ENCODE measurements around the gene ARHGAP15.

ARHGAP15 gene

GRCh38 chr2:143734507-143734906 is 605.3 kb downstream of the ARHGAP15 start:
- no peak overlapping the region for H3K27ac ChIP-seq
- no peak for DNase-seq (ENCODE audit: low spot score)
- CTCF ChIA-PET, result interaction anchor here (0.6 kb wide), 1 partner anchor 18 kb away, joined by 3 read pairs; no protein-coding TSS in a partner anchor
- POLR2A ChIA-PET (ENCODE audit: low non-redundant PET), result no interaction called here
- no peak for TF ChIP-seq CTCF (conservative IDR thresholded peaks at IDR 0.05; ENCODE audit: low read depth)

GRCh38 chr2:143736904-143737303 is 607.7 kb downstream of the ARHGAP15 start:
- POLR2A ChIA-PET (ENCODE audit: low non-redundant PET), result no interaction called here
- H3K27ac ChIP-seq, result no peak overlapping the region
- no peak for DNase-seq (ENCODE audit: low spot score)
- CTCF ChIA-PET, result no interaction called here
- TF ChIP-seq CTCF (conservative IDR thresholded peaks at IDR 0.05; ENCODE audit: low read depth), result no peak

- ChIA-PET POLR2A (ENCODE audit: low non-redundant PET) (no interaction called here), CTCF (interaction anchor here (0.7 kb wide), 2 partner anchors 131 to 757 kb away, joined by 3 to 4 read pairs; no protein-coding TSS in a partner anchor)
- no peak overlapping the region for H3K27ac ChIP-seq
- no peak for TF ChIP-seq CTCF (conservative IDR thresholded peaks at IDR 0.05; ENCODE audit: low read depth)
- DNase-seq (ENCODE audit: low spot score), result no peak
Observed at GRCh38 chr2:143740431-143740830, 611.2 kb downstream of the ARHGAP15 start.

- no peak overlapping the region for H3K27ac ChIP-seq
- ChIA-PET POLR2A (ENCODE audit: low non-redundant PET) (no interaction called here), CTCF (no interaction called here)
- no peak for TF ChIP-seq CTCF (conservative IDR thresholded peaks at IDR 0.05; ENCODE audit: low read depth)
- no peak for DNase-seq (ENCODE audit: low spot score)
Observed at GRCh38 chr2:143741205-143741604, 612.0 kb downstream of the ARHGAP15 start.

GRCh38 chr2:143742581-143742980 is 613.4 kb downstream of the ARHGAP15 start:
- no peak overlapping the region for H3K27ac ChIP-seq
- POLR2A ChIA-PET (ENCODE audit: low non-redundant PET), result no interaction called here
- TF ChIP-seq CTCF (conservative IDR thresholded peaks at IDR 0.05; ENCODE audit: low read depth), result no peak
- no peak for DNase-seq (ENCODE audit: low spot score)
- CTCF ChIA-PET, result no interaction called here

GRCh38 chr2:143744114-143744513 is 614.9 kb downstream of the ARHGAP15 start:
- ChIA-PET CTCF (interaction anchor here (0.7 kb wide), 1 partner anchor 375 kb away, joined by 3 read pairs; no protein-coding TSS in a partner anchor), POLR2A (ENCODE audit: low non-redundant PET) (no interaction called here)
- no peak for DNase-seq (ENCODE audit: low spot score)

More at GRCh38 chr2:143744114-143744513, 614.9 kb downstream of the ARHGAP15 start:
- no peak for TF ChIP-seq CTCF (conservative IDR thresholded peaks at IDR 0.05; ENCODE audit: low read depth)
- H3K27ac ChIP-seq, result no peak overlapping the region

Data from RWPE1 (cell line).